GM19452 (cell line): Measurements from ENCODE around the gene PRUNE2.
A peak's percentile ranks its signal among the peaks of the same experiment; 100 is the strongest.

Source experiments
- ATAC-seq: cut with Tn5 transposase; IDR thresholded peaks from one replicate; pipeline ENCODE4 v1.9.1; 2021; ENCODE audit not compliant: unreplicated experiment

Gene PRUNE2

DNA sequence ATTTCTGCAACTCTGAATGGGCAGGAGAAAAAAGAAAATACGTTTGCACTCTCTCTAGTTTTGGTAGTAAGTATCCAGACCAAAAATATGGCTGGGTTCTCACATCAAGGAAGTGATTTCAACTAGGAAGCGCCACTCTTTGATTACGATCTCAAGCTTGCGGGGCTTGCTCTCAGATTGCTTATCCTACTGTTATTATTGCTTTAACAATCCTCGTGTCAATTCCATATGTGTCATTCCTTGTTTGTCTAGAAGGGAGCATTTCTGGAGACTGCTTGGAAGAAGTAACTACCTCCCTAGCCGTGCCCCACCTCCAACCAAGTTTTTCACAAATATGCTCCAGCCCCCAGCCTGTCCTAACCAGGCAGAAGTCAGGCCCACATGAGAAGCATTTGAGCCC, 3.5 kb downstream of the PRUNE2 start:
- no peak for ATAC-seq

DNA sequence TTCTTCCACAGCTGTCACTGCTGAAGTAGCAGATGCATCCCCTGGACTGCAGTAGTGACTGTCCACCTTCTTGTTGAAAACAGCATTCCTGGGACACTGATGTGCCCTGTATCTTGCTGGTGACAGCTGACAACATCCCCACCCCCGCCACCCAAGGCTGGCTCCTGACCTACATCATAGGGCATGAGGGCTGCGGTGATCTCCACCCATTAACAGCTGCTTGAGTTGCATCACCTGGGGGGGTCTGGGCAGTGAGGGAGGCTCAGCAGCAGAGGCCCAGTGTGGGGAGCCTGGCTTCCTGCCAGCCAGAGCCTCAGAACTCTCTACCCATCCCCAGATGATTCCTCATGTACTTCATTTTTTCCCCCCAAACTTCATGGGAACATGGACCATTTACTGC, 4.1 kb downstream of the PRUNE2 start:
- ATAC-seq: no peak

DNA sequence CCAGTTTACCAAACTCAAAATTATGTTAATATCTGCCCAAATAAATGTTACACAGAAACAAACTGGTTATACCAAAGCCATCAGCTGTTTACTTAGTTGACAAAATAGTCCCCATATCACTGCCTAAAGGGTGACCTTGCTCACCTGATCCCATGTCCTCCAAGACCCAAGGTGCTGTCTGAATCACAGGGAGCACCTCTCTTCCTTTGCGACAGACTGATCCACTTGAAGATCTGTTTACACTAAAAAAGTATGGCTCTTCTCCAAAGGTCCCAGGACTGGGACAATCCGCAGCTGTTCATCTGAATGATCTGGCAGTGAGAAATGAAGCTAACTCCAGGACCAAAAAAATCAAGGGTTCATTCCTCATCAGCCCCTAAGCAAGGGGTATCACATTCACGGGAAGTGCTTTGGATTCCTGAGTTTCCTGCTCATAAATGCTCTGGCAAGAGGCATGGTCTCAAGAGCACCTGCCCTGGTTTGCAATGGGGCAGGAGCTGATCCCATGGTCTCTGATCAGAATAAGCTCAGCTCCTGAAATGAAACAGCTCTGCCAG, 5.0 kb downstream of the PRUNE2 start:
- ATAC-seq: no peak

DNA sequence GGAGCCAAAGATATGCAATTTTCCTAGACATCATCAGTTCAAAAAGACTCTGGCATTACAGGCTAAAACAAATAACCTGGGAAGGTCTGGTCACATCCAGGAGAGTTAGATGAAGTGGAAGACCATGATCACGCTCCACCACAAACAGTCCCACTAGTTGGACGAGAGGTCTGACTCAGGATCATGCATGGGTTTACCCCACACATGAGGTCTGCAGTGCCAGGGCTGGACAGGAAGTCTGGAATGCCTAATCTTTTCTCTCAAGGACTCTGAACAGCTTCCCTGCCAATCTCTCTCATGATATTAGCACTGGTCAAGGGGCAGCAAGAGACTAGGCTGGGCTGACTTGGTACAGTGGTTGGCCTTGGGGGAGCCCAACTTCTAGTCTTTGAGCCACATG, 7.1 kb downstream of the PRUNE2 start:
- ATAC-seq: no peak

DNA sequence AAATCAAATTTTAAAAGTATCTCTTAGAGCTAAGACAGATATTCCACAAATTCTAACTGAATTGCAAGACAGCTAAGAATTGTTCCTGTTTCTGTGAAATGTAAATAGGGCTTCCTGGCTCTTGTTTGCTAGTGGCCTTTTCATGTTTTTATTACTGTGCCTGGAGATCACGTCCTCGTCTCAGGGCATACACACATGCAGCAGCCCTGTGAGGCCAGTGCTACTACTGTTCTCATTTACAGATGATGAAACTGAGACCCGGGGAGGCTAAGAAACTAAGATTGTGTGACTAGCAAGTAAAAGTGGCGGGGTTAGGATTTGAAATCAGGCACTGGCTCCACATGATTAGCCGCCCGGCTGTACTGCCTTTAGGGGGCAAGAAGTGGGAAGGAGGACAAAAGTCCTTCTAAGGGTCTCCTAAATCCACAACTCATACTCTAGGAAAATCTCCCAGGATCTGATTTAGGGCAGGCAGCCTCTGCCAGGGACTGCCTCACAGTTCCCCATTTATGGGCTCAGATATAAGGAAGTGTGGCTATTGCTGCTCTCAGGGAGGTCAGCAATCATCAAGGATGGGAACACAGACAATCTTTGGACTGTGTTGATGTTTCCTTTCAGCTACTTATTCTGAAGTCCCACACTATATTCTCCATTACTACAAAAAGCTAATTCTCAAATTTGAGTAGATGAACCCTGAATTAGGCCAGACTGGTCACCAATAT, 7.9 kb downstream of the PRUNE2 start:
- no peak for ATAC-seq

DNA sequence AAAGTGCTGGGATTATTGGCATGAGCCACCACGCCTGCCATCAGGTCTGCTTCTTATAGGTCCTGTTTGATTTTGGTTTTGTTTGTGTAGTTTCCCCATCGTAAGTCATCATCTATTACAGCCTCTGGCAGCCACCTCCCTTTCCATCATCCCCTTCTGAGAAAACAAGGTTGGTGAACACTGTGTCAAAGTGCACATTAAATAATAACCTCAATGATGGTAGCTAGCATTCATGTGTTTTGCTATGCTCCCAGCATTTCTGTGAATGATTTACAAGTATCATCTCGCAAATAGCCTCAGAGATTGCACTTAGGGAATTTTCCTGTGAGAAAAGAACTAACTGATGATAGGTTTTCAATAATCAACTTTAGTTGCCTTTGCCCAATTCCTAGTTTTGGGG, 9.9 kb downstream of the PRUNE2 start:
- no peak for ATAC-seq

DNA sequence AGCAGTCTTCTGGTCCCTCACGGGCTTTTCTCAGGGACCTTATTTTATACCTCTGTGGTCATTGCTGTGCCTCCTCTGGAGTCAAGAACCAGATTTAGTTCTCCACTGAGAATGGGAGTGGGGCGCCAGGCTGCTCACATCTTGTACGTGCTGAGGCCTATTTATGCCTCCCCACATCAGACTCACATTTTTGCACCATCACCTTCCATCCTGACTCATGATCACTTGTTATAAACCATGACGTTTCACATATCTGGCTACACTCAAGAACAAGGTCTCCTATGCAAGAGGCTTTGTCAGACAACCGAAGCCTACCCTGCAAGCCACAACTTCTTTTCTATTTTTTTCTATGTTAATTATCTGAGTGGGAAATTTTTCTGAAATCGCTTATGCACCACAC, 10.7 kb downstream of the PRUNE2 start:
- no peak for ATAC-seq

DNA sequence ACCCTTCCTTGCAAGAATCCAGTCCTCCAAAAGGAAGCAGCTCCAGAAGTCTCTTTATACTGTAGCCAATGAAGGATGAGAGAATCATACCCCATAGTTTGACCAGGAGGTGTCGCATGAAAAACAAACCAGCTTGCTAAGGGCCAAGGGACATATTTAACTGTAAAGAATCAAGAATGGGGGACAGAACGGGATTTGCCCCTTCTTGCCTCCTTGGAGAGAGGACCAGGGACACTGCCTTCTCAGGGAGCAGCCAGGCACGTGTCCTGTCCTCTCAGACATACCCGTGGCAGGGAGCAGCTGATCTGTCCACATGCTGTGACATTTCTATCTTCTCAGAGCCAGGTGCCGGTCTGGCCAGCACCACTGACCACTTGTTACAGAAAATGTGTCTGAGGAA, 11.7 kb downstream of the PRUNE2 start:
- no peak for ATAC-seq

DNA sequence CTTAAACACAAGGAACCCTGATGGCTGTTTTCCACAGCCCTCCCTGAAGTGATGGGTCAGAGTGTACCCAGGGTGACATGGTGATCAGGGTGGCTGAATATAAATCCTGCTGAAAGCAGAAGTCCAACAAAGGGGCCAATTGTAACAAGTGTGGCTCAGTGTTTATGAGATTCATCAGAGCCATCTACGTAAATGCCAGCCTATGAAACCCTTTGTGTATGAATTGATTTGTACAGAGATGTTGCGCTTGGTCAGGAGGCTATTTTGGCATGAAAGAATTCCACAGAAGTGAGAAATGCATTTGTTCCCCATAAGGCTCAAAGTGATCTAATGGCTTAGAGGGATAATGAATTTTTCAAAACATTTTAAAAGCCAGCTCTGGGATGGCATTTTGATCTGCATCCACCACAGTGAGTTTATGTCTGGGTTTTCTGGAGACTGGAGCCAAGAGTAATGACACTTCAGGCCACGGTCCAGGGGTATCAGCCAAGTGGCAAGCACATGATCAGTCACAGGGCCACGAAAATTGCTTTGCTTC, 12.4 kb downstream of the PRUNE2 start:
- ATAC-seq: no peak

DNA sequence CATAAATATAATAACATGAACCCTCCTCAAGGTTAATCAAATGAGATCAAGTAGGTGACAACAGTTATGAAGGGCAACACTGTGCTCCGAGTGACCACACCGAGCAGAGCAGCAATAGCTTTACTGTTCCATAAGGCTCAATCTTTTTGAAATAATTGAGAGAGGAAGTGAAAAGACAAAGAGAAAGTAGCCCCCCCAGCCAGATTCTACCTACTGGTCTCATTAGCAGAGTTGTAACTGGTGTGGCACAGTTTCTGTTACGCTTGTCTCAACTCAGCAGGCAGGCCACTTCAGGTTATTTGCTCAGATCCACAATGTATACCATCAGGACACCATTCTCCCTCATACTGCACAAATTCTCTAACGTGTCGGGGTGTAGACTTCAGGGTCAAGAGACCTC, 14.0 kb downstream of the PRUNE2 start:
- ATAC-seq: no peak

DNA sequence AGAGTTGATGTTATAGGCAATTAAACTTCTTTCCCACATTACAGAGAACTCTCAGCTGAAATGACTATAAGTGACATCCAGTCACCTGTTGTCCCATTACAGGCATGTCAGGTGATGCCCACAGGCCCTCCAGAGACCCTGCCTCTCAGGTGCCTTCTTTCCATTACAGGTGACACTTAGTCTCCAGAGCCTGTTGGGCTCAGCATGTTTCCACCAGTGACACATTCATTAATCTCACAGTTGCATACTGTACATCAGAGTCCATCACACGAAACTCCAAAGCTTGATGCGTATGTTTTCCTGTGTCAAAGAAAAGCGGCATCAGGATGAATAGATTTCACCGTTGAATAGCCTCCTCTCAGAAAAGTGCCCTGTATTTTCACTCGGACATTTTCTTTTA, 14.6 kb downstream of the PRUNE2 start:
- ATAC-seq: no peak

DNA sequence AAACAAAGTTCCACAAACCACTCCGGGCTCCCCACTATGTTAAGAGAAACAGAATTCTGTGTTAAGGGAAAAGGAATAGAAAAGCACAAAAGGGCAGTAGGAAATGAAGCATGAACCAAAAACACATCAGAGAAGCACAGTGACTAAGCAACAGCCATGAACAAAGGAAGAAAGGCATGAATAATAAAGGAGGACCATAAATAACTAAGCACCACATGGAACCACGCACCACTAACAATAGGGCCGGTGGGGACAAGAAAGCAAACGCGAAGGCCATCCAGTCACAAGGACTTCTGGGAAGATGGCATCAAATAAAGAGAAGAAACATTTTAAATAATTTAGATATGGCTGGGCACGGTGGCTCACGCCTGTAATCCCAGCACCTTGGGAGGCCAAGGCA, 18.0 kb downstream of the PRUNE2 start:
- ATAC-seq: no peak

DNA sequence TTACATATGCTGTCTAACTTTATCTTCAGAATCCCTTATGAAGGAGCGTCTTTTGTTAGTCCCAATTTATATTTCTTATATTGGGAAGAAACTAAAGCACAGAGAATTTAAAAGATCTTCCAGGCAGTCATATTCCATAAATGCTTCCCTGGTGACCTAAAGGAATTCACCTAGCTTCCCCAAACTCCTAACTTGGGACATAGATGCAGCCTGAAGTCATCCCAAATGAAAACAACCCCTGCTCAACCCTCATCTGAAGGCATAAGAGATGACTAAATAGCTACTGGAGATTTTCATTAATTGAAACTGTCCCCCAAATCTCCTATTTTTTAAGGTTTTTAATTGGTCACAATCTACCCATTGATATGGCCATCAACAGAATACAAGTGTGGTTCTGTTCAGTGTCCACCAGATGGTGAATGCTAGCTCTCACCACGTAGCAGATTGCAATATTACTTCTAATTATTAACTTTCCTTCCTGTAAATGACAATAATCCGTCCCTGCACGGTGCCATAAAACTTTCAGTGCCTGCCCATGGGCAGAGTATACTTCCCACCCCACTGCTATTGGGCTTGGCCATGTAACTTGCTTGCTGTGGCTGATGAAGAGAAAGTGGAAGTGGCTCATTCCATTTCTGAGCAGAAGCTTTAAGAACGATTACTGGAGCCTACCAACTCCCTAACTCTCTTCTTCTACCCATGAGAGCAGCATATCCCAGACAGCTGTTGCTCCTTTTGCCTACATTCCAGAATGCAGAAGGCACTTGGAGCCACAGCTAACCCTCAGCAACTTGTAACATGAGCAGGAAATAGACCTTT, 18.7 kb downstream of the PRUNE2 start:
- no peak for ATAC-seq

DNA sequence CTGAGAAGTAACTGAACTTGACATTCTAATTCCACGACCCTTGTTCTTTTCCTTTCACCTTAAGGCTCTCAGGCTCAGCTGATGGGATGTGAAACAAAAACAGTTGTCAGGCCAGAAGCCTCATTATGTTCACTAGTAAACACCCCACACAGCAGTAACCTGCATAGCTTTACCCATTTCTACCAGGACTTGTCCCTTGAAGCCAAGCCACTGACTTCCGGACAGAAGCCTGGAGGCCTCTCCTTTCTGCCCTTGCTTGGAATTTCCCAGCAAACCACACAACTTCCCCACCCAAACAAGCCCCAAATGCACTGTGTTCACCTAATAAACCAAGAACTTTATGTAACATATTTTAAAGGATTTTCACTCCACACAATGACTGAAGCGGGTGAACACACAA, 19.6 kb downstream of the PRUNE2 start:
- ATAC-seq: no peak

DNA sequence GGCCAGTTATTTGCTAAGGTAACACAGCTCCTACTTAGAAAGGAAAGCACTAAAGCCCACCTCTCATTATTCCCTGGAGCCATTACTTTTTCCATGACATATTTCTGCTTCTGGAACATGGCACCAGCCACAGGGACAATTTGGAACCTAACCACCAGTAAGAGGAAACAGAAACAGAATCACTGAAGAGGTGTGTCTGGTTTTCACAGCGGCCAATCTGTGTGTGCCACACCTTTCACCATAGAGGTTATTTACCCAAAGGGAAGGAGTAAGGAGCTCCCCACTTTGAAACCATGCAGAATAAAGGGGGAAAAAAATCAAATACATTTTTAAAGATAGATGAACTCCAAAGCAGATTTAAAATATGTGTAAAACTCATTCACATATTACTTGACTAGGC, 21.1 kb downstream of the PRUNE2 start:
- ATAC-seq: no peak

DNA sequence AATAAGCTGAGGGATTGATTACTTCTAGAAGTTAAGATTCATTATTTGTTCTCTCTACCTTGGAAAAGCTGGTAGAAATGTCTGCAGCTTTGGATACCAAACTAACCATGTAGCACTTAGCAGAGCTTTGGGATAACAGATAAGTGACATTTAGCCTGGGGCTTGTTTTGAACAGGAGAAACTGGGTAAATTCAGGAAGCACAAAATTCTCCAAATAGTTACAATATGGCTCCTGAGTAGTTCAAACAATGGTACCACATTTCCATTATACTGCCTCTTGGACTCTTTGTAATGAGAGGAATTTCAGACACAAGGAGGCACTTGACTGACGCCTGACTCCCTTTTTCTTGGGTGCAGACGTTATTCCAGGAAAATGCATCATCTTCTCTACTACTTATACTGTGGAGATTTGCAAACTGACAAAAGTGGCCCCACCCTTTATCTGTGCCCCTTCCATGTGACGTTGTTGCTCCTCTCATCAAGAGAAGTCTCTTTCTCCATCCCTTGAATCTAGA, 22.5 kb downstream of the PRUNE2 start:
- ATAC-seq: no peak

DNA sequence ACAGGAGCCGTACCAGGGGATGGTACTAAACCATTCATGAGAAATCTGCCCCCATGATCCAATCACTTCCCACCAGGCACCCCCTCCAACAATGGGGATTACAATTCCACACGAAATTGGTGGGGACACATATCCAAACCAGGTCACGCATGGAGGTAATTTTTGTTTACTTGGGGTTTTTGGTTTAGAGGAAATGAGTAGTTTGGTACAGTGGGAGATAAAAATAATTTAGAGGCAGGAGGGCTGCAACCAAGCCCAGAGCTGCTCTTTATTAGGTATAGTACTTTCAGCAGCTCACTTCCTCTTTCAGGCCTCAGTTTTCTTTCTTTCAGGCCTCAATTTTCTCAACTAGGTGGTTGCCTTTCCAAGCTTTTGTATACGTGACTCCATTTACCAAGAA, 23.2 kb downstream of the PRUNE2 start:
- peak; percentile 69 for ATAC-seq

DNA sequence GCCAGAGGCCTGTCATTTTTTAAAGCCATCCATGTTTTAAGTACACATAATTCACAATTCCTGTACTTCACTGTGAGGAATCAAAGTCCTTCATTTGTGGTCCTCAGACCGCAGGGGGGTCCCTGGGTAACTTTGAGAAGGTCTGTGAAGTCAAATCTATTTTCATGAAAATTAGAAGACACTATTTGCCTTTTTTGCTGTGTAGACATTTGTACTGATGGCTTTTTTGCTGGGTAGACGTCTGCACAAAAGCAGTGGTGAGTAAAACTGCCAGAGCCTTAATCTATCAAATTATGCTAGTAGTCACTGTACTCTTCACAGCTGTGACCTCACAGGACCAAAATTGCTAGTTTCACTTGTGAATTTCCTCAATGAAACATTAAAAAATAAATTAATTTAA, 25.7 kb downstream of the PRUNE2 start:
- no peak for ATAC-seq

DNA sequence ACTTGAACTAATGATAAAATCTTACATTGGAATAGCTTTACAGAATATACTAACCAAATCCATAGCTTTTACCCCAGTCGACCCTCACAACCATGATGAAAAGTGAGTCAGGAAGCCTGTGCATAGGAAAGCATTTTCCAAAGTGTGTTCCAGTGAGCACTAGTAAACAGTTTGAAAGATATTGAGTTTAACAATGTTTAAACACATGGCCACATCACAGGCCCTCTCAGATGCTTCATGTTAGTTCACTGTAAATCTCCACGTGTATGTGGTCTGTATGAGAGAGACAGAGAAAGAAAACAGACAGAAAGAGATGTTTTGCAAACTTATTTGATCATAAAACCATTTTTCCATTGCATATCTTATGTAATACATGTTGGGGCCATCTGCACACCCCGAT, 27.0 kb downstream of the PRUNE2 start:
- no peak for ATAC-seq

DNA sequence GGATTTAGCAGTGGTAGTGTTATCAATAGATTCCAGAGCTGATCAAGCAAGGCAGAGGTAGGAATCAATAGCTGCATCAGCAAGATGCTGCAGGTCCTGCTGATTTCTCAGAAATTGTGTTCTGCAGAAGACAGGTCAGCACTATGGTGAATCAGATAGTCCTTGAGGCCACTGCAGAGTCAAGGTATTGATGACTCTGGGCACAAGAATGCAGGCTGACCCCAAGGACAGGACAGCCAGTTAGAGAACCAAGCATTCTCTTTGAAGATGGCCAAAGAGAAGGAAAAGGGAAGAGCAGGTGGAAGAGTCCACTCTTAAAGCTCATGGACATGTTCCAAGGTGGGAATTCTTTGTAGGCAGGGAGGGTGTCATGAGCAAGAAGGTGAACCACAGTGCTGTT, 28.0 kb downstream of the PRUNE2 start:
- no peak for ATAC-seq

DNA sequence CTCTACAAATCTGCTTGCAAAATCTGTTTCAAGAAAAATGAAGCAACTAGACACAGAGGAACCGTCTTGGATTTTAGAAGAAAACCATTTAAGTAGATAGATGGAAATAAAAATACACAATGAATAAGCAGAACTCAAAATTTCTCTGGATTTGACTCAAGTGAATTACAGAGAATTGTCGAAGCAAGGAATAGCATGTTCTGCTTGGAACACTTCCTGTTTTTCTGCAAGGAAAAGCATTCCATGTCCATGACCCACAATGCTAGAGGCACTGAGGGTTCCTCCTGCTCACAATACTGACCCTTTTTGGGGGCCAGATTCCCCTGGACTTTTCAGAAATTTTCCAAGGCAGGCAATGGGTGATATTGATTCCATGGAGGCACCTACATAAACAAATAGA, 29.8 kb downstream of the PRUNE2 start:
- ATAC-seq: no peak

DNA sequence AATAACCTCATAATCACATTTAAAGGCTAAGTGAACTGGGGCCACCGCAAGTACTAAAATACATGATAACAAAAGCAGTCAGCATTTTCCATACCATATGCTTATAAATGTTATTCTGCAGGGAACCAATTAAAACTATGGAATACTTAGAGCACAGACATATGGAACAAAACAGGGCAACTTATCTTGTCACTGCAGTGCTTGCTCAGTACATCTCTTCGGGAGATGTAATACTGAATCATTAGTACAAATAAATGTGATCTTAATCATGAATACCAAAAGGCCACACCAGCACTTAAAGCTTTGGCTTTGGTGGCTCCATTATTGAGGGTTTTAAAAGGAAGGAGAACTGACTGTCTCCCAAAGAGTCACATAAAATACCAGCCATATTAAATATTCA, 32.1 kb downstream of the PRUNE2 start:
- no peak for ATAC-seq
